Gastrocnemius medialis (tissue), 4 donors: Measurements from ENCODE around the gene UBR4.

ENCODE experiments used
- POLR2A ChIP-seq, 2 donors: fragments of 450-650 bp; IDR thresholded peaks; one replicate each; pipeline ENCODE4 v1.6.1; 2017; ENCODE audit warnings: antibody characterized with exemption in 2 of 2, mild to moderate bottlenecking in 2 of 2, moderate library complexity in 2 of 2
- TF ChIP-seq, protein P1 (sequence below), 5 experiments: fragments of 450-650 bp in 3 of 5; fragments of 200-600 bp in 2 of 5; sonication (generic) in 2 of 5; IDR thresholded peaks in 4 of 5; conservative IDR thresholded peaks in 1 of 5; 1 replicate in 4 of 5; 2 replicates in 1 of 5; pipeline ENCODE4 v1.5.1; 2016 to 2019; ENCODE audit warnings: antibody characterized with exemption in 5 of 5, mild to moderate bottlenecking in 3 of 5, moderate library complexity in 3 of 5

DNA sequence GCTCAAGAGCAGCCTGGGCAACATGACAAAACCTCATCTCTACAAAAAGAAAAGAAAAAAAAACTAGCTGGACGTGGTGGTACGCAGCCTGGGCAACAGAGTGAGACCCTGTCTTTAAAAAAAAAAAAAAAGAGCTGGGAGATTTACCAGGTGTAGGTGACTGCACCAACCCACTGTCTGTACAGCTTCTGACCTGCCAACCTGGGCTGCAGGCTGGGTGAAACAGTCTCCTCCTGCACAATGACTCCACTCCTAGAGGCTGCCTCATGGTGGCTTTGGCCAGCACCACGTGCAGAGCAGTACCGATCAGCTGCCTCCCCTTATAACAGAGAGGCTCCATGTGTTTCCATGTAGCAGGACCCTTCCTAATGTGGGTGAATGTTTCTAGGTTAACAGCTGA is 45.2 kb upstream of the UBR4 start:
- TF ChIP-seq, protein P1, sequence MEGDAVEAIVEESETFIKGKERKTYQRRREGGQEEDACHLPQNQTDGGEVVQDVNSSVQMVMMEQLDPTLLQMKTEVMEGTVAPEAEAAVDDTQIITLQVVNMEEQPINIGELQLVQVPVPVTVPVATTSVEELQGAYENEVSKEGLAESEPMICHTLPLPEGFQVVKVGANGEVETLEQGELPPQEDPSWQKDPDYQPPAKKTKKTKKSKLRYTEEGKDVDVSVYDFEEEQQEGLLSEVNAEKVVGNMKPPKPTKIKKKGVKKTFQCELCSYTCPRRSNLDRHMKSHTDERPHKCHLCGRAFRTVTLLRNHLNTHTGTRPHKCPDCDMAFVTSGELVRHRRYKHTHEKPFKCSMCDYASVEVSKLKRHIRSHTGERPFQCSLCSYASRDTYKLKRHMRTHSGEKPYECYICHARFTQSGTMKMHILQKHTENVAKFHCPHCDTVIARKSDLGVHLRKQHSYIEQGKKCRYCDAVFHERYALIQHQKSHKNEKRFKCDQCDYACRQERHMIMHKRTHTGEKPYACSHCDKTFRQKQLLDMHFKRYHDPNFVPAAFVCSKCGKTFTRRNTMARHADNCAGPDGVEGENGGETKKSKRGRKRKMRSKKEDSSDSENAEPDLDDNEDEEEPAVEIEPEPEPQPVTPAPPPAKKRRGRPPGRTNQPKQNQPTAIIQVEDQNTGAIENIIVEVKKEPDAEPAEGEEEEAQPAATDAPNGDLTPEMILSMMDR (IDR thresholded peaks at IDR 0.05 in 4 of 5, conservative IDR thresholded peaks at IDR 0.05 in 1 of 5), result no peak
- TF ChIP-seq POLR2A (IDR thresholded peaks at IDR 0.05), result no peak
